H1 (cell line): ENCODE measurements around the gene PPP1R14B. TPM values are rescaled to one million over a fixed set of nuclear protein-coding genes. Genes with fewer than 3 reads are reported as not detected.

ENCODE experiments used
- CTCF ChIA-PET: fragments of 300-600 bp; sonication (Branson Sonifier 250); formaldehyde crosslinking; loops from one replicate; lab custom pipeline; 2021; ENCODE audit not compliant: partially characterized antibody; lab: Charles Lee
- POLR2A ChIA-PET: fragments of 300-600 bp; sonication (Branson Sonifier 250); formaldehyde crosslinking; loops from one replicate; lab custom pipeline; 2021; ENCODE audit warnings: inconsistent platforms; ENCODE audit not compliant: partially characterized antibody; lab: Charles Lee
- DNase-seq, 2 experiments: peaks; one replicate each; pipeline versions ENCODE4 v3.0.0 to v3.0.0-alpha.2; 2010 to 2022; ENCODE audit warnings: low spot score in 2 of 2, low read depth in 1 of 2, mixed read lengths in 1 of 2
- FAIRE-seq: peaks from 2 replicates; lab custom pipeline; 2011; peaks lifted over from hg19 to GRCh38; lab: Jason Lieb, UNC
- H2AFZ ChIP-seq: 2 replicates; pipeline ENCODE4 v1.8.1; 2012; ENCODE audit warnings: low read length, inconsistent platforms
- H2AK5ac ChIP-seq: 2 replicates; pipeline ENCODE4 v1.6.1; 2013; ENCODE audit warnings: low read depth, low read length
- H2BK120ac ChIP-seq: replicated peaks from 2 replicates; pipeline ENCODE3; 2013; ENCODE audit warnings: low read depth, low read length, inconsistent platforms
- H2BK12ac ChIP-seq: 2 replicates; pipeline ENCODE4 v1.6.1; 2013; ENCODE audit warnings: low read depth, low read length
- H2BK15ac ChIP-seq: 2 replicates; pipeline ENCODE4 v1.6.1; 2013; ENCODE audit warnings: low read length
- H2BK20ac ChIP-seq: 2 replicates; pipeline ENCODE4 v1.6.1; 2013; ENCODE audit warnings: low read length
- H2BK5ac ChIP-seq: 2 replicates; pipeline ENCODE4 v1.6.1; 2013; ENCODE audit warnings: low read depth, low read length
- H3K14ac ChIP-seq: 2 replicates; pipeline ENCODE4 v1.6.1; 2013; ENCODE audit warnings: inconsistent platforms; ENCODE audit not compliant: insufficient read length
- H3K18ac ChIP-seq: 2 replicates; pipeline ENCODE4 v1.6.1; 2013; ENCODE audit warnings: low read length; ENCODE audit errors: extremely low read depth
- H3K23ac ChIP-seq: 2 replicates; pipeline ENCODE4 v1.6.1; 2013; ENCODE audit warnings: inconsistent platforms; ENCODE audit not compliant: insufficient read length
- H3K23me2 ChIP-seq: 2 replicates; pipeline ENCODE4 v1.6.1; 2013; ENCODE audit warnings: low read depth, low read length
- H3K27ac ChIP-seq: 2 replicates; pipeline ENCODE4 v1.6.1; 2011; ENCODE audit warnings: low read depth, low read length, inconsistent platforms
- H3K27me3 ChIP-seq, 4 experiments: replicated peaks in 1 of 4; 1 replicate in 1 of 4; 2 replicates in 3 of 4; pipeline versions ENCODE4 v1.6.1 to v1.8.1; 2011 to 2013; ENCODE audit warnings: low read length in 3 of 4, mild to moderate bottlenecking in 3 of 4, inconsistent platforms in 2 of 4, mixed read lengths in 2 of 4, moderate library complexity in 1 of 4; ENCODE audit not compliant: control insufficient read depth in 3 of 4, insufficient read depth in 3 of 4; ENCODE audit errors: extremely low read depth in 1 of 4
- H3K36me3 ChIP-seq, 4 experiments: 2 replicates each; pipeline versions ENCODE4 v1.6.1 to v1.8.1; 2011 to 2013; ENCODE audit warnings: mild to moderate bottlenecking in 4 of 4, low read length in 3 of 4, moderate library complexity in 2 of 4, control low read depth in 1 of 4, inconsistent platforms in 1 of 4; ENCODE audit not compliant: insufficient read depth in 4 of 4, control insufficient read depth in 2 of 4
- H3K4ac ChIP-seq: replicated peaks from 2 replicates; pipeline ENCODE3; 2013; ENCODE audit warnings: low read length, low read depth, mixed read lengths, inconsistent platforms; ENCODE audit not compliant: insufficient read length
- H3K4me1 ChIP-seq, 4 experiments: replicated peaks in 1 of 4; 1 replicate in 1 of 4; 2 replicates in 3 of 4; pipeline versions ENCODE4 v1.6.1 to v1.8.1; 2011 to 2013; ENCODE audit warnings: low read length in 3 of 4, inconsistent platforms in 2 of 4, mixed read lengths in 1 of 4; ENCODE audit not compliant: insufficient read depth in 4 of 4, control insufficient read depth in 3 of 4
- H3K4me2 ChIP-seq, 2 experiments: 2 replicates each; pipeline versions ENCODE4 v1.6.1 to v1.8.1; 2011 to 2013; ENCODE audit warnings: low read depth in 2 of 2, low read length in 2 of 2, control low read depth in 1 of 2, inconsistent platforms in 1 of 2, mild to moderate bottlenecking in 1 of 2; ENCODE audit not compliant: insufficient read depth in 1 of 2
- H3K4me3 ChIP-seq, 4 experiments: fragments of 200-600, 300-600 bp in 1 of 4; sonication (generic), shearing (Covaris generic), sonication (Bioruptor Twin) in 1 of 4; 2 replicates each; pipeline versions ENCODE4 v1.5.1 to v1.8.1; 2011 to 2016; ENCODE audit warnings: low read length in 4 of 4, low read depth in 3 of 4, control low read depth in 2 of 4, inconsistent platforms in 2 of 4, mild to moderate bottlenecking in 2 of 4, mixed read lengths in 1 of 4, moderate library complexity in 1 of 4; ENCODE audit not compliant: insufficient read depth in 2 of 4; ENCODE audit errors: extremely low read depth in 1 of 4
- H3K56ac ChIP-seq: replicated peaks from 2 replicates; pipeline ENCODE3; 2013; ENCODE audit warnings: low read depth, mild to moderate bottlenecking, mixed read lengths, low read length, inconsistent platforms; ENCODE audit not compliant: insufficient read length
- H3K79me1 ChIP-seq: 2 replicates; pipeline ENCODE4 v1.6.1; 2013; ENCODE audit warnings: low read depth, low read length, control low read depth
- H3K79me2 ChIP-seq, 2 experiments: 2 replicates each; pipeline versions ENCODE4 v1.6.1 to v1.8.1; 2012 to 2013; ENCODE audit warnings: low read length in 2 of 2, mild to moderate bottlenecking in 2 of 2, inconsistent platforms in 1 of 2; ENCODE audit not compliant: insufficient read depth in 2 of 2, control insufficient read depth in 1 of 2
- H3K9ac ChIP-seq, 4 experiments: replicated peaks in 1 of 4; 1 replicate in 1 of 4; 2 replicates in 3 of 4; pipeline versions ENCODE4 v1.6.1 to v1.8.1; 2011 to 2013; ENCODE audit warnings: low read depth in 3 of 4, low read length in 3 of 4, control low read depth in 2 of 4, mild to moderate bottlenecking in 2 of 4, moderate library complexity in 2 of 4, inconsistent platforms in 1 of 4; ENCODE audit errors: extremely low read depth in 1 of 4
- H3K9me3 ChIP-seq, 2 experiments: 2 replicates each; pipeline versions ENCODE4 v1.6.1 to v1.8.1; 2012 to 2013; ENCODE audit warnings: mild to moderate bottlenecking in 2 of 2, moderate library complexity in 2 of 2, control low read depth in 1 of 2, inconsistent platforms in 1 of 2, low read depth in 1 of 2, low read length in 1 of 2, mixed read lengths in 1 of 2; ENCODE audit not compliant: insufficient read depth in 2 of 2
- H4K20me1 ChIP-seq, 2 experiments: replicated peaks in 1 of 2; 2 replicates each; pipeline versions ENCODE3 to v1.8.1; 2011 to 2013; ENCODE audit warnings: inconsistent platforms in 2 of 2, low read length in 2 of 2, mild to moderate bottlenecking in 1 of 2; ENCODE audit not compliant: insufficient read depth in 2 of 2, control insufficient read depth in 1 of 2
- H4K5ac ChIP-seq: 2 replicates; pipeline ENCODE4 v1.6.1; 2013; ENCODE audit warnings: low read length, low read depth, mixed read lengths, inconsistent platforms; ENCODE audit not compliant: insufficient read length
- H4K8ac ChIP-seq: 2 replicates; pipeline ENCODE4 v1.8.0; 2013; ENCODE audit warnings: mild to moderate bottlenecking, moderate library complexity, low read length, inconsistent platforms; ENCODE audit not compliant: insufficient read depth; ENCODE audit errors: extremely low read depth
- H4K91ac ChIP-seq: replicated peaks from 2 replicates; pipeline ENCODE3; 2013; ENCODE audit warnings: low read length, mixed read lengths, inconsistent platforms; ENCODE audit not compliant: insufficient read length
- JUN ChIP-seq: IDR thresholded peaks from 2 replicates; pipeline ENCODE4 v1.6.1; 2011; ENCODE audit warnings: low read depth, mild to moderate bottlenecking, improper control_type of control experiment, low read length
- WGBS, 2 experiments: shearing (Covaris generic) in 1 of 2; methylation state at CpG; one replicate each; pipeline versions ENCODE4 v1.1.6 to v1.1.7; 2013 to 2015; ENCODE audit warnings: low lambda C conversion rate in 2 of 2, mixed read lengths in 2 of 2, inconsistent platforms in 1 of 2, low coverage in 1 of 2, missing lambda C conversion rate in 1 of 2; ENCODE audit not compliant: insufficient replicate concordance in 2 of 2, insufficient coverage in 1 of 2, insufficient read length in 1 of 2; ENCODE audit errors: extremely low coverage in 1 of 2, missing lambda C conversion rate in 1 of 2; 5-methylcytosine and 5-hydroxymethylcytosine counted together
- polyA plus RNA-seq, 7 experiments: library from polyadenylated mRNA; depleted of rRNA in 3 of 7; stranded (reverse) in 5 of 7; unstranded in 2 of 7; fragments of >200 nt in 5 of 7; fragments of 200-250 nt in 2 of 7; gene quantifications; 1 replicate in 5 of 7; 2 replicates in 1 of 7; 4 replicates in 1 of 7; pipeline versions ENCODE4 v1.2.1 to v1.2.3, GENCODE V29; 2011 to 2013; ENCODE audit warnings: missing spikeins in 2 of 7, mixed read lengths in 2 of 7
- total RNA-seq: library from RNA; stranded (reverse); fragmentation: NEBNext Ultra II Directional; extraction: Animal tissue kit (Norgen Biotek cat#: 25700); gene quantifications from 2 replicates; pipeline ENCODE4 v1.2.1, GENCODE V29; 2021

The PPP1R14B gene
- total and polyA plus RNA-seq, 2 of the 8 experiments (the other 6 are each of a cell fraction or from before 2014, with no cell fraction given), result 265 to 419 TPM

- FAIRE-seq (no peak), DNase-seq (no peak)
- Histone ChIP-seq H4K5ac (no peak overlapping the region), H2AK5ac (no peak overlapping the region), H3K36me3 (peaks cover 41 to 67% (median 54%) of the 10 kb centered on the region in 4 experiments), H3K14ac (no peak overlapping the region), H2BK5ac (no peak overlapping the region), H3K56ac (no peak overlapping the region), H3K27me3 (no peaks in the 10 kb centered on the region; a peak in 1 of 7 replicates), H4K20me1 (peaks cover 5 to 21% of the 10 kb centered on the region in 2 experiments), H2BK12ac (no peak overlapping the region), H3K27ac (no peak overlapping the region), H3K18ac (no peak overlapping the region), H3K4me1 (peaks cover 0 to 5% (median 0%) of the 10 kb centered on the region in 4 experiments; a peak in 3 of 7 replicates), H3K4me3 (no peak overlapping the region), H2BK20ac (no peak overlapping the region), H3K23me2 (no peaks in the 10 kb centered on the region; the same call in 1 of the 2 replicates), H3K79me1 (no peaks in the 10 kb centered on the region), H3K23ac (no peak overlapping the region), H2BK120ac (no peak overlapping the region), H3K79me2 (no peaks in the 10 kb centered on the region), H3K9ac (no peak overlapping the region), H3K9me3 (no peaks in the 10 kb centered on the region), H4K91ac (no peak overlapping the region), H3K4me2 (no peak overlapping the region), H3K4ac (no peak overlapping the region), H2AFZ (no peak overlapping the region), H4K8ac (no peak overlapping the region), H2BK15ac (no peak overlapping the region)
- CTCF ChIA-PET, result interaction anchor here (1.0 to 7.4 kb wide), 27 partner anchors 8 to 209 kb away, joined by 3 to 68 read pairs (median 7); partner anchors contain the start of genes DNAJC4, ESRRA, NUDT22 and PLCB3
- 94% methylated on average over 16 of the region's 16 CpGs; no CpG with 5 or more reads in 1 of the 2 experiments for WGBS, 2 experiments
- no peak for TF ChIP-seq JUN
- POLR2A ChIA-PET, result interaction anchor here (0.7 to 18.4 kb wide), 8 partner anchors 15 to 100 kb away, joined by 3 to 253 read pairs (median 23); partner anchors contain the start of genes MACROD1, NUDT22, PPP1R14B and STIP1
These were observed 42.7 kb downstream of the PPP1R14B start for GRCh38 chr11:64204080-64204440.
